G401 (cell line): Measurements from ENCODE around the gene SFTA2. TPM values are rescaled to one million over a fixed set of nuclear protein-coding genes. Genes with fewer than 3 reads are reported as not detected.
"Not testable (repeated sequence)": the region's sequence is repeated elsewhere in the genome, so short reads cannot be mapped to it uniquely, and the experiment has no call there.

Experiments used
- DNase-seq: peaks from one replicate; pipeline ENCODE4 v3.0.0-alpha.2; 2015; ENCODE audit warnings: low spot score
- in situ Hi-C: cut with HindIII; loops from 2 replicates; pipeline ENCODE4 v1.10.0; 2016; ENCODE audit warnings: low sequenced_read_pairs, mixed read lengths
- total RNA-seq: library from RNA; depleted of rRNA; stranded (reverse); fragments of >200 nt; shearing (Covaris generic); gene quantifications from 2 replicates; pipeline ENCODE4 v1.2.3, GENCODE V29; 2014; rRNA removed

The SFTA2 gene
- not detected in 2 replicates for total RNA-seq

DNA sequence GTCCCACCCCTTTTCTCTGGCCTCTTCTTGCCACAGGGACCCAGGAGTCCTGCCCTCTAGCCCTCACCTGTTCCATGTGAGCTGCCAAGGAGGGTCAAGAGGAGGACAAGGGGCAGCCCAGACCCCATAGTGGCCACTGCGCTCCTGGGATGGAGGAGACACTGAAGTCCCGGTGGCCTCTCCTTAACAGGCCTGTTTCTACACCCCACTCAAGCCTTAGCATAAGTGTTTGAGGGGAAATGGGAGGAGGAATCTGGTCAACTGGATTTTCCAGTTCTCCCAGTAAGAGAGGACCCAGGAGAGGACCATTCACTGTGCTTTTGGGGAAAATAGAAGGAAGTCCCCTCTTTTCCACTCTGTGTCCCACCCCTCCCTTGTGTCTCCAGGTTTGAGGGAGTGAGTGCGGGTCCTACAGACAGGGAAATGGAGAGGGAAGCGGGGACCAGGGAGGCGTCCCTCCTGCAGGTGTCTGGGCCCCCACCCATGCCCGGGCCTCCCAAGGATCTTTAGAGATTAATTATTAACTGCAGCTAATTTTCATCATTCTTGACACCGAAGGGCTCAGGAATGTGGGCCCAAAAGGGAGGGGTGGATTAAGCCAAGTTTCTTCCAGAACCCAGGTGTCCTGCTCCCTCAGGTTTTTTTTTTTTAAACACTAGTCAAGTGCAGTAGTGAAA lies at the start of gene SFTA2:
Gene SFTA2 (minus strand): TSS at position 202 of the 677 bp plus-strand sequence. CDS start 74 bp downstream, at position 128.
- no peak for DNase-seq
- in situ Hi-C loops, result no loop called here

GRCh38 chr6:30979690-30980089 lies 47.7 kb upstream of the SFTA2 start:
- in situ Hi-C loops, result no loop called here
- DNase-seq, result no peak

- in situ Hi-C loops, result no loop called here
- DNase-seq, result no peak
Observed at GRCh38 chr6:30979141-30979540, 47.2 kb upstream of the SFTA2 start.

DNA sequence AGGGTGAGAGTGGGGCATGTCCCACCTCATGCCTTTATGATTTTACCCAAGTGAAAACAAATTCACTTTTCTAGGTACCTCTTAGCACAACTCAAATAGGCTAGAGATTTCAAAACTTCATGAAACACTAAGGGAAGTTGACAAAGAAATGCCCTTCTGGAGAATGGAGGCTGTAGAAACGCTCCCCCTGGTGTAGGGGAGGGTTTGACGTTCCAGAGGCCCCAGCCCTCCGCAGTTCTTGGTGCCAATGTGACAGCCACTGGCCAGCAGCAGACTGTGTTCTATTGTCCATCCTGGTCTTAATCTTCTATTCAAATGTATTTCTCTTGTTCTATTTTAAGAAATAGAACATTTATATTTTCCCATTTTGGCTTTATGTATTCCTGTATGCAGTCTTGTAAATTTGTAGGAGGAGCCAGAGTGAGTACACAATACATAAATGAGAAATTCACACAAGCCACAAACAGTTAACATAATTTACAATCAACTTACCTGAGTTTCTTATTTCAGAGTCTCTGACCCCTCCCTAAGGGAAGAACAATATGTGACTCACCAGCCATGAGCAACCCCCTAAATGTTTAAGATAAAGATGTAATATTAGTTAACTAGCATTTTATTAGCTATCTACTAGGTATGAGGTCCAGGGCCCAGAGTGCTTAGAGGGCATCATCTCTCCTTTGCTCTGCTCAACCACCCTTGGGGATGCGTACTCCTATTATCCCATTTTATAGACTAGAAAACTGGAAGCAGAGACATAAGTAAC lies 42.7 kb upstream of the SFTA2 start:
- in situ Hi-C loops, result no loop called here
- no peak for DNase-seq

DNA sequence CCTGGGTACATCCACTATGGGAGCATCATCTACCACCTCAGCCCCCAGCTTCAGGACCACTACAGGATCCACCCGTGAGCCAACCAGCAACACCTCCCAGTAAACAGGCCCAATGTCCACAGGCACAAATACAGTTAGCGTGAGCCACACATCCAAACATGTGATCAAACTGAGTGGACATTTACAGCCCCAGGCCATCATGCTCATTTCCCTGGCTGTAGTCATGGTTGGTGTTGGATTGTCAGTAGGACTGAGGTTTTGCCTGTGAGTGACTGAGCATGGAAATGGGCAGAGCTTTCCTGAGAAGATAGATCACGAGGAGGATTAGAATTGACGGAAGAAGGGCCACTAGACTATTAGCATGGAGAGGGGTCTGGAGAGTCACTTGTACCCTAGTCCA lies 40.8 kb upstream of the SFTA2 start:
- in situ Hi-C loops, result no loop called here
- DNase-seq, result no peak

- in situ Hi-C loops, result no loop called here
- no peak for DNase-seq
Observed at GRCh38 chr6:30970946-30971345, 39.0 kb upstream of the SFTA2 start.

- DNase-seq, in situ Hi-C loops: not testable (repeated sequence)
Observed at GRCh38 chr6:30969171-30969570, 37.2 kb upstream of the SFTA2 start.

- DNase-seq, result no peak
- in situ Hi-C loops, result no loop called here
Observed at GRCh38 chr6:30966154-30966553, 34.2 kb upstream of the SFTA2 start.

DNA sequence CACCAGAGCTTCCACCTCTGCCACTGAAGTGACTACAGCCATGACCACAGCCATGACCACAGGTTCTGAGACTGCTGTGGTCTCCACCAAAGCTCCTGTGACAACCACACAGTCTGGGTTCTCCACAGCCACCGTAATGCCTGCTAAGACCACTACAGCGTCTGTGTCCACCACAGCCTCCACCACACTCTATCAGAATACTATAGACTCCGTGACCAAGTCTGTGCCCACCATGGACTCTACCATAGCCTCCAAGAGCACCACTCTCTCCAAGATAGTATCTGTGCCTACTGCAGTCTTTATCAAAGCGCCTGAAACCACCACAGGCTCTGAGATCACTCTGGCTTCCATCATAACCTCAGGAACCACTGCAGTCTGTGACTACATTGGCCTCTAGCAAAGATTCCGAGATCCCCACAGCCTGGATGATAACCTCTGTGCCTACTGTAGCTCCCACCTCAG lies 33.2 kb upstream of the SFTA2 start:
- DNase-seq, result no peak
- in situ Hi-C loops, result no loop called here

GRCh38 chr6:30964075-30964474 lies 32.1 kb upstream of the SFTA2 start:
- no peak for DNase-seq
- in situ Hi-C loops, result no loop called here

DNA sequence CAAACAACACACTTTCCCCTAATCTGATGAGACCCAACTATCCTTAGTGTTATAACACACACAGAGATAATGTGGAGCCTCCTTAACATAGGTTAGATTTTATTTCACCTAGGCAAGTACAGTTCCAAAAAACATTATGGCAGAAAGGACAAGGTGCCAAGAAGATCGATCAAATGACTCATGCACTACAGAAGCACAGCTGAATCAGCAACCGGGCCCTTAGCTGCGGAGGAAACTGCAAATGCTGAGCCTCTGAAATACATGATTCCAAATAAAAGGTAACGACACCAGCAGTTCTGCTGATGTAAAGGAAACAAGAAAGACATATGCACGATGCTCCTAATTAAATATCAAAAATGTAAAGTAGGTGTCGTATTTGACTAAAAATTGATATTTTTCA lies 31.7 kb upstream of the SFTA2 start:
- DNase-seq, result no peak
- in situ Hi-C loops, result no loop called here

DNA sequence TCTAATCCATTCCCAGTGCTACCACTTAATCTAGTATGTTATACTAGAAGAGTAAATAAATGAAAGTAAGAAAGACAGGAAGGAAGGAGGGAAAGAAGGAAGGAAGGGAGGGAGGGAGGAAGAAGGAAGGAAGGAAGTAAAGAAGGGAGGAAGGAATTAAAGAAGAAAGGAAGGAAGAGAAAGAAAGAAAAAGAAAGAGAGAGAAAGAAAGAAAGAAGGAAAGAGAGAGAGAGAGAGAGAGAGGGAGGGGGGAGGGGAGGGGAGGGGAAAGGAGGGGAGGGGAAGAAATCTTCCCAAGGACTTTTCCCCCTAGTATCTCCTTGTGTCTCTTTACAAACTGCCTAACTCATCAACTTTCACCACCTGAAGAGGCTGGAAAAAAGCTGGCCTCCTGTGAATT lies 30.7 kb upstream of the SFTA2 start:
- DNase-seq, result no peak
- in situ Hi-C loops, result no loop called here

- DNase-seq, result no peak
- in situ Hi-C loops, result no loop called here
Observed at GRCh38 chr6:30960907-30961673, 29.1 kb upstream of the SFTA2 start.

- DNase-seq, result no peak
- in situ Hi-C loops, result no loop called here
Observed at GRCh38 chr6:30957716-30958115, 25.7 kb upstream of the SFTA2 start.

DNA sequence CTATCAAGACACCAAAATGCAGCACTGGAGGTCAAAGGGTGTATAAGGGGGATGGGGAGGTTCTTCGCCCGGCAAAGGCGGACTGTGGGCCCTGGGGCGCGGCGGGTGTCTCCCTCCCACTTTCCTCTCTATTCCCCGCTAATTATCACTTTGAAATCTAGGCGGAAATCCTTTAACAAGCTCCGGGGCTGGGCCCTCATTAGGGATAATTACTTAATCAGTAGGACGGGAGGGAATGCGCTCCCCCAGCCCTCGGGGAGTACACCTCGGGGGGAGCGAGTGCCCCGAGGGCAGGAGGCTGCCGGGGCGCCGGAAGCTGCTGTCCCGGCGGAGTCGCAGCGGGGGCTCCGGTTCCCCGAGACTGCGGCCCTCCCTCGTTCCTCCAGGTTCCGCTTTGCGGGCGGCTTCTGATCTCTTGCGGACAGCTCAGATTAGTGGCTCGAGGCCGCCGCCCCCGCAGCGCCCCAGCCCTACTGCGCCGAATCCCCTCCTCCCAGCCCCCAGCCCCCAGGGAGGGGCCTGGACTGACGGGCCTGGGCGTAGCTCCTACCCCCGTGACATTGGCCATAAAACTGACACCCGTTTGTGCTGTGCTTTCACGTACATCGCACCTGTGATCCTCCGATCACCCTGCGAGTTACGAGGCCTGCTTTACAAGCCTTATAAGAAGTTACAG lies 23.5 kb upstream of the SFTA2 start:
- DNase-seq, result no peak
- in situ Hi-C loops, result no loop called here

DNA sequence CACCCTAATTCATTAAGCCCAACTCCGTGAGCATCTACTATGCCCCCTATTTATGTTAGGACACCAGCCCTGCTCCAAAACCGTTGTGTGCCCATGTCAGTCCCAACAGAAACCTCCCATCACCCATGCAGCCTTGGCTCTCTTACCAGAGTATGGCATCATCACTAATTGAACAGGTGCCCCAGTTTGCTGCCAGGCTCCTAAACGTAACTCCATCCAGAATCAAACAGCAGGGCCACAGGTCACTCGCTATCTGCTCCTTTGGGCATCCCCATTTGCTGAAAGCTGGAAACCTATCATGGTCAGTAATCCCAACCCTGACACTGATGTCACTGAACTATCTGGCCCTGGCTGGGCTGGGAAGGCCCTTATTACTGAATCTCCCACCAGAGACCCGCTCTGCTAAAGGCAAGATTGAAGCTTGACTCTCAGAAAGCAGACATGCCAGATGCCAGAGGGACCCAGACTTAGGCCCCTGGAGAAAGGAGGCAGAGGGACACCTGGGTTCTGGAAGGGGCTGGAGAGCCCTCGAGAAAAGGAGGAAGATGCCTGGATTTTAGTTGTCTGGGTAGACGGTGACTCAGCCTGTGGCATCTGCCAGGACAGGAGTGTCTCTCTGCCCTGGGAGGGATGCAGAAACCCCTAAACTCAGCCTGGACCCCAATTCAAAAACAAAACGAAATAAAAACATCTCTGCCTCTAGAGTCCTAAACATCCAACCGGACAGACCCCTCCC lies 22.8 kb upstream of the SFTA2 start:
- no peak for DNase-seq
- in situ Hi-C loops, result no loop called here

DNA sequence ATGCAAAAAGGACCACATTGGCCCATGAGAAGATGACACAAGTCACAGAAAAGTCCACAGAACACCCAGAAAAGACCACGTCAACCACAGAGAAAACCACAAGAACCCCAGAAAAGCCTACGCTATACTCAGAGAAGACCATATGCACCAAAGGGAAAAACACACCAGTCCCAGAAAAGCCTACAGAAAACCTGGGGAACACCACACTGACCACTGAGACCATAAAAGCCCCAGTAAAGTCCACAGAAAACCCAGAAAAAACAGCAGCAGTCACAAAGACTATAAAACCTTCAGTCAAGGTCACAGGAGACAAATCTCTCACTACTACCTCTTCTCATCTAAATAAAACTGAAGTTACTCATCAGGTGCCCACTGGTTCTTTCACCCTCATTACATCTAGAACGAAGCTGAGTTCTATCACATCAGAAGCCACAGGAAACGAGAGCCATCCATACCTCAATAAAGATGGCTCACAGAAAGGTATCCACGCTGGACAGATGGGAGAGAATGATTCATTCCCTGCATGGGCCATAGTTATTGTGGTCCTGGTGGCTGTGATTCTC lies 20.0 kb upstream of the SFTA2 start:
- in situ Hi-C loops, result no loop called here
- no peak for DNase-seq

- in situ Hi-C loops, result no loop called here
- DNase-seq, result no peak
Observed at GRCh38 chr6:30948811-30949210, 16.8 kb upstream of the SFTA2 start.

GRCh38 chr6:30947231-30947630 lies 15.3 kb upstream of the SFTA2 start:
- in situ Hi-C loops, result no loop called here
- DNase-seq, result no peak
